GM21367 (cell line): Measurements from ENCODE around the gene ITPK1.

ENCODE experiments used
- ATAC-seq: cut with Tn5 transposase; IDR thresholded peaks from one replicate; pipeline ENCODE4 v1.9.1; 2021; ENCODE audit not compliant: unreplicated experiment

ITPK1 gene

GRCh38 chr14:92994131-92994676 is 121.5 kb downstream of the ITPK1 start:
- no peak for ATAC-seq

- no peak for ATAC-seq
These were observed 122.4 kb downstream of the ITPK1 start for GRCh38 chr14:92993302-92993701.

- ATAC-seq, result no peak
These were observed 124.2 kb downstream of the ITPK1 start for GRCh38 chr14:92991536-92991935.

GRCh38 chr14:92990456-92991430 is 125.0 kb downstream of the ITPK1 start:
- ATAC-seq, result no peak

GRCh38 chr14:92988786-92989755 is 126.7 kb downstream of the ITPK1 start:
- ATAC-seq, result no peak

GRCh38 chr14:92987713-92988510 is 127.8 kb downstream of the ITPK1 start:
- no peak for ATAC-seq

- no peak for ATAC-seq
These were observed 128.6 kb downstream of the ITPK1 start for GRCh38 chr14:92987148-92987570.

GRCh38 chr14:92986254-92987147 is 129.2 kb downstream of the ITPK1 start:
- ATAC-seq, result no peak

- ATAC-seq, result no peak
These were observed 130.2 kb downstream of the ITPK1 start for GRCh38 chr14:92985521-92985920.

- no peak for ATAC-seq
These were observed 130.8 kb downstream of the ITPK1 start for GRCh38 chr14:92984896-92985295.

- no peak for ATAC-seq
These were observed 131.5 kb downstream of the ITPK1 start for GRCh38 chr14:92984082-92984788.

- no peak for ATAC-seq
These were observed 132.8 kb downstream of the ITPK1 start for GRCh38 chr14:92982956-92983355.

- ATAC-seq, result no peak
These were observed 134.0 kb downstream of the ITPK1 start for GRCh38 chr14:92981726-92982125.

GRCh38 chr14:92980866-92981265 is 134.9 kb downstream of the ITPK1 start:
- ATAC-seq, result no peak

- ATAC-seq, result no peak
These were observed 137.3 kb downstream of the ITPK1 start for GRCh38 chr14:92978229-92979021.

- no peak for ATAC-seq
These were observed 139.5 kb downstream of the ITPK1 start for GRCh38 chr14:92976268-92976667.

- no peak for ATAC-seq
These were observed 141.0 kb downstream of the ITPK1 start for GRCh38 chr14:92974541-92975345.
